Activated CD4-positive, alpha-beta memory T cell treated with anti-CD3 and anti-CD28 coated beads, Interleukin-2, amount 10 ng/mL, durations not matched to agents 7 days and 5 days (primary cell): Measurements from ENCODE around the gene TSPAN3. TPM values are rescaled to one million over a fixed set of nuclear protein-coding genes. Genes with fewer than 3 reads are reported as not detected.
A peak's percentile ranks its signal among the peaks of the same experiment; 100 is the strongest.

Experiments
- CTCF ChIA-PET: fragments of 350-600 bp; sonication (Branson Sonifier 250); formaldehyde crosslinking; loops from one replicate; lab custom pipeline; 2021; ENCODE audit warnings: antibody characterized with exemption, inconsistent platforms; lab: Charles Lee
- POLR2A ChIA-PET: fragments of 350-600 bp; sonication (Branson Sonifier 250); formaldehyde crosslinking; loops from one replicate; lab custom pipeline; 2021; ENCODE audit warnings: antibody characterized with exemption; lab: Charles Lee
- DNase-seq: peaks from one replicate; pipeline ENCODE4 v3.0.0-alpha.2; 2020
- H3K27ac Mint-ChIP-seq: one replicate; pipeline ENCODE4 v1.8.0; 2021; ENCODE audit warnings: mild to moderate bottlenecking, mixed read lengths
- H3K27me3 Mint-ChIP-seq: one replicate; pipeline ENCODE4 v1.8.0; 2021; ENCODE audit warnings: mixed read lengths
- H3K36me3 Mint-ChIP-seq: one replicate; pipeline ENCODE4 v1.8.0; 2021; ENCODE audit warnings: low read depth, mixed read lengths
- H3K4me1 Mint-ChIP-seq: one replicate; pipeline ENCODE4 v1.8.0; 2021; ENCODE audit warnings: mixed read lengths
- H3K4me3 Mint-ChIP-seq: one replicate; pipeline ENCODE4 v1.8.0; 2021; ENCODE audit warnings: mild to moderate bottlenecking, mixed read lengths
- H3K9me3 Mint-ChIP-seq: one replicate; pipeline ENCODE4 v1.8.0; 2021; ENCODE audit warnings: mixed read lengths
- total RNA-seq, 2 experiments: library from RNA; stranded (reverse); gene quantifications; one replicate each; pipeline ENCODE4 v1.2.3, GENCODE V29; 2021

TSPAN3 gene
- total RNA-seq, 2 experiments from 2014 or later, result 12.4 to 13.9 TPM

GRCh38 chr15:77042955-77043920 lies 27.7 kb downstream of the TSPAN3 start:
- CTCF ChIA-PET, result no interaction called here
- peaks cover 70% of the 10 kb centered on the region for H3K36me3 Mint-ChIP-seq

GRCh38 chr15:77042245-77042919 lies 28.5 kb downstream of the TSPAN3 start:
- peaks cover 2% of the 10 kb centered on the region for H3K9me3 Mint-ChIP-seq
- peaks cover 70% of the 10 kb centered on the region for H3K36me3 Mint-ChIP-seq
- H3K4me1 Mint-ChIP-seq, result no peaks in the 10 kb centered on the region
- POLR2A ChIA-PET, result interaction anchor here (1.0 to 1.8 kb wide), 2 partner anchors 10 to 12 kb away, joined by 4 to 5 read pairs; no protein-coding TSS in a partner anchor
- no peaks in the 10 kb centered on the region for H3K27me3 Mint-ChIP-seq
- no peak for DNase-seq
- H3K27ac Mint-ChIP-seq, result no peak overlapping the region
- CTCF ChIA-PET, result no interaction called here
- H3K4me3 Mint-ChIP-seq, result no peak overlapping the region

More at GRCh38 chr15:77042955-77043920, 27.7 kb downstream of the TSPAN3 start:
- no peaks in the 10 kb centered on the region for H3K27me3 Mint-ChIP-seq
- no peak for DNase-seq
- H3K4me1 Mint-ChIP-seq, result no peaks in the 10 kb centered on the region
- POLR2A ChIA-PET, result interaction anchor here (1.8 kb wide), 1 partner anchor 11 kb away, joined by 5 read pairs; no protein-coding TSS in a partner anchor
- no peaks in the 10 kb centered on the region for H3K9me3 Mint-ChIP-seq
- H3K4me3 Mint-ChIP-seq, result no peak overlapping the region
- peak overlapping the region; percentile 41 for H3K27ac Mint-ChIP-seq

- H3K9me3 Mint-ChIP-seq, result peaks cover 15% of the 10 kb centered on the region
- no peak overlapping the region for H3K4me3 Mint-ChIP-seq
- peak overlapping the region; percentile 60 for H3K27ac Mint-ChIP-seq
- DNase-seq, result no peak
- CTCF ChIA-PET, result no interaction called here
- H3K27me3 Mint-ChIP-seq, result no peaks in the 10 kb centered on the region
- POLR2A ChIA-PET, result interaction anchor here (1.0 kb wide), 1 partner anchor 28 kb away, joined by 3 read pairs; no protein-coding TSS in a partner anchor
- peaks cover 72% of the 10 kb centered on the region for H3K36me3 Mint-ChIP-seq
- H3K4me1 Mint-ChIP-seq, result no peaks in the 10 kb centered on the region
These were observed 30.2 kb downstream of the TSPAN3 start for GRCh38 chr15:77040673-77041072.

- DNase-seq, result no peak
- no peak overlapping the region for H3K4me3 Mint-ChIP-seq
- ChIA-PET POLR2A (interaction anchor here (0.7 to 1.0 kb wide), 2 partner anchors 29 to 381 kb away, joined by 3 read pairs; partner anchors contain the start of gene HMG20A), CTCF (no interaction called here)
- no peaks in the 10 kb centered on the region for H3K4me1 Mint-ChIP-seq
- H3K27me3 Mint-ChIP-seq, result no peaks in the 10 kb centered on the region
- peaks cover 15% of the 10 kb centered on the region for H3K9me3 Mint-ChIP-seq
- no peak overlapping the region for H3K27ac Mint-ChIP-seq
- H3K36me3 Mint-ChIP-seq, result peaks cover 72% of the 10 kb centered on the region
These were observed 31.1 kb downstream of the TSPAN3 start for GRCh38 chr15:77039848-77040247.

- Mint-ChIP-seq H3K27ac (no peak overlapping the region), H3K9me3 (peaks cover 15% of the 10 kb centered on the region), H3K27me3 (no peaks in the 10 kb centered on the region), H3K36me3 (peaks cover 72% of the 10 kb centered on the region), H3K4me3 (no peak overlapping the region), H3K4me1 (no peaks in the 10 kb centered on the region)
- DNase-seq, result no peak
- ChIA-PET CTCF (no interaction called here), POLR2A (no interaction called here)
These were observed 31.7 kb downstream of the TSPAN3 start for GRCh38 chr15:77039217-77039533.

GRCh38 chr15:77038312-77039216 lies 32.3 kb downstream of the TSPAN3 start:
- DNase-seq, result no peak
- peaks cover 17% of the 10 kb centered on the region for H3K9me3 Mint-ChIP-seq
- H3K27ac Mint-ChIP-seq, result no peak overlapping the region
- CTCF ChIA-PET, result no interaction called here
- H3K4me1 Mint-ChIP-seq, result no peaks in the 10 kb centered on the region
- peaks cover 72% of the 10 kb centered on the region for H3K36me3 Mint-ChIP-seq
- H3K4me3 Mint-ChIP-seq, result peak overlapping the region; percentile 7
- POLR2A ChIA-PET, result interaction anchor here (1.5 kb wide), 1 partner anchor 7 kb away, joined by 4 read pairs; no protein-coding TSS in a partner anchor
- no peaks in the 10 kb centered on the region for H3K27me3 Mint-ChIP-seq

- ChIA-PET POLR2A (interaction anchor here (0.9 to 1.5 kb wide), 3 partner anchors 8 to 34 kb away, joined by 3 to 4 read pairs (median 3); partner anchors contain the start of gene TSPAN3), CTCF (no interaction called here)
- Mint-ChIP-seq H3K9me3 (peaks cover 17% of the 10 kb centered on the region), H3K27me3 (no peaks in the 10 kb centered on the region), H3K4me3 (peak overlapping the region; percentile 17), H3K4me1 (no peaks in the 10 kb centered on the region), H3K27ac (peak overlapping the region; percentile 65), H3K36me3 (peaks cover 75% of the 10 kb centered on the region)
- peak; percentile 9 for DNase-seq
These were observed 33.3 kb downstream of the TSPAN3 start for GRCh38 chr15:77037388-77038209.

GRCh38 chr15:77036537-77037387 lies 34.1 kb downstream of the TSPAN3 start:
- H3K36me3 Mint-ChIP-seq, result peaks cover 79% of the 10 kb centered on the region

GRCh38 chr15:77035999-77036471 lies 34.9 kb downstream of the TSPAN3 start:
- CTCF ChIA-PET, result interaction anchor here (1.0 kb wide), 1 partner anchor 10 kb away, joined by 3 read pairs; no protein-coding TSS in a partner anchor
- peaks cover 82% of the 10 kb centered on the region for H3K36me3 Mint-ChIP-seq
- H3K9me3 Mint-ChIP-seq, result peaks cover 17% of the 10 kb centered on the region
- no peak overlapping the region for H3K4me3 Mint-ChIP-seq
- peak overlapping the region; percentile 64 for H3K27ac Mint-ChIP-seq
- POLR2A ChIA-PET, result no interaction called here
- no peaks in the 10 kb centered on the region for H3K4me1 Mint-ChIP-seq
- H3K27me3 Mint-ChIP-seq, result no peaks in the 10 kb centered on the region
- peak; percentile 15 for DNase-seq

More at GRCh38 chr15:77036537-77037387, 34.1 kb downstream of the TSPAN3 start:
- ChIA-PET CTCF (no interaction called here), POLR2A (interaction anchor here (0.9 to 1.5 kb wide), 3 partner anchors 9 to 34 kb away, joined by 3 to 4 read pairs (median 3); partner anchors contain the start of gene TSPAN3)
- peak; percentile 14 for DNase-seq
- Mint-ChIP-seq H3K4me1 (no peaks in the 10 kb centered on the region), H3K4me3 (peak overlapping the region; percentile 17), H3K27ac (peak overlapping the region; percentile 65), H3K27me3 (no peaks in the 10 kb centered on the region), H3K9me3 (peaks cover 17% of the 10 kb centered on the region)

GRCh38 chr15:77035584-77035983 lies 35.3 kb downstream of the TSPAN3 start:
- Mint-ChIP-seq H3K27ac (no peak overlapping the region), H3K9me3 (peaks cover 17% of the 10 kb centered on the region), H3K4me1 (no peaks in the 10 kb centered on the region), H3K27me3 (no peaks in the 10 kb centered on the region), H3K36me3 (peaks cover 78% of the 10 kb centered on the region), H3K4me3 (no peak overlapping the region)
- ChIA-PET CTCF (interaction anchor here (1.0 kb wide), 1 partner anchor 11 kb away, joined by 3 read pairs; no protein-coding TSS in a partner anchor), POLR2A (no interaction called here)
- DNase-seq, result no peak
